ENCODE data around the gene PALMD.

PALMD gene, protein sequence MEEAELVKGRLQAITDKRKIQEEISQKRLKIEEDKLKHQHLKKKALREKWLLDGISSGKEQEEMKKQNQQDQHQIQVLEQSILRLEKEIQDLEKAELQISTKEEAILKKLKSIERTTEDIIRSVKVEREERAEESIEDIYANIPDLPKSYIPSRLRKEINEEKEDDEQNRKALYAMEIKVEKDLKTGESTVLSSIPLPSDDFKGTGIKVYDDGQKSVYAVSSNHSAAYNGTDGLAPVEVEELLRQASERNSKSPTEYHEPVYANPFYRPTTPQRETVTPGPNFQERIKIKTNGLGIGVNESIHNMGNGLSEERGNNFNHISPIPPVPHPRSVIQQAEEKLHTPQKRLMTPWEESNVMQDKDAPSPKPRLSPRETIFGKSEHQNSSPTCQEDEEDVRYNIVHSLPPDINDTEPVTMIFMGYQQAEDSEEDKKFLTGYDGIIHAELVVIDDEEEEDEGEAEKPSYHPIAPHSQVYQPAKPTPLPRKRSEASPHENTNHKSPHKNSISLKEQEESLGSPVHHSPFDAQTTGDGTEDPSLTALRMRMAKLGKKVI

DNA sequence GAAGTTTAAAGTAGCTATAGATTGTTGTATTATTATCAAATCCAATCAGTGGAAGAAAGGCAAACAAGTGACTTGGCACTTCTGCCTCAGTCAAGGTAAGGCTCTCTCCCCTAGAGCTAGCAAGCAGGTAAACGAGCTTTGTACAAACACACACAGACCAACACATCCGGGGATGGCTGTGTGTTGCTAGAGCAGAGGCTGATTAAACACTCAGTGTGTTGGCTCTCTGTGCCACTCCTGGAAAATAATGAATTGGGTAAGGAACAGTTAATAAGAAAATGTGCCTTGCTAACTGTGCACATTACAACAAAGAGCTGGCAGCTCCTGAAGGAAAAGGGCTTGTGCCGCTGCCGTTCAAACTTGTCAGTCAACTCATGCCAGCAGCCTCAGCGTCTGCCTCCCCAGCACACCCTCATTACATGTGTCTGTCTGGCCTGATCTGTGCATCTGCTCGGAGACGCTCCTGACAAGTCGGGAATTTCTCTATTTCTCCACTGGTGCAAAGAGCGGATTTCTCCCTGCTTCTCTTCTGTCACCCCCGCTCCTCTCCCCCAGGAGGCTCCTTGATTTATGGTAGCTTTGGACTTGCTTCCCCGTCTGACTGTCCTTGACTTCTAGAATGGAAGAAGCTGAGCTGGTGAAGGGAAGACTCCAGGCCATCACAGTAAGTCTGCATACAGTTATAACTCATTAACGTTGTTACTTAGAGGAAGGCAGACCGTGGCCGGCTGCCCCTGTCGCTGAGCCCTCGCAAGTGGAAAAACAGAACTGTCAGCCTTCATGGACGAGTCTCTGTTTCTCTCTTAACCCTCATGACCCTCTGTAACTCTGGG is at the start of gene PALMD:
TSS of gene PALMD (plus strand) at position 415 of the 833 bp plus-strand sequence. CDS start at position 620, 205 bp downstream.
- H3K36me3 Mint-ChIP-seq: no peaks in the 10 kb centered on the region
- H3K9me3 Mint-ChIP-seq (ENCODE audit: low read depth): no peaks in the 10 kb centered on the region
- peaks cover 9% of the 10 kb centered on the region for H3K27me3 Mint-ChIP-seq
- no peaks in the 10 kb centered on the region for H3K4me1 Mint-ChIP-seq (ENCODE audit: low read depth)
- no peak within 1 kb of the TSS for H3K4me3 Mint-ChIP-seq
- H3K27ac Mint-ChIP-seq: no peak within 1 kb of the TSS

GRCh38 chr1:99598738-99599411 is 47.0 kb upstream of the PALMD start:
- no peaks in the 10 kb centered on the region for H3K9me3 Mint-ChIP-seq (ENCODE audit: low read depth)
- H3K36me3 Mint-ChIP-seq: no peaks in the 10 kb centered on the region
- no peaks in the 10 kb centered on the region for H3K4me1 Mint-ChIP-seq (ENCODE audit: low read depth)
- peaks cover 4% of the 10 kb centered on the region for H3K27me3 Mint-ChIP-seq
- no peak overlapping the region for H3K27ac Mint-ChIP-seq
- no peak overlapping the region for H3K4me3 Mint-ChIP-seq

- Mint-ChIP-seq H3K4me3 (no peak overlapping the region), H3K4me1 (ENCODE audit: low read depth) (no peaks in the 10 kb centered on the region), H3K27me3 (peaks cover 4% of the 10 kb centered on the region), H3K27ac (no peak overlapping the region), H3K36me3 (no peaks in the 10 kb centered on the region), H3K9me3 (ENCODE audit: low read depth) (no peaks in the 10 kb centered on the region)
Observed at GRCh38 chr1:99599678-99600175, 46.2 kb upstream of the PALMD start.

DNA sequence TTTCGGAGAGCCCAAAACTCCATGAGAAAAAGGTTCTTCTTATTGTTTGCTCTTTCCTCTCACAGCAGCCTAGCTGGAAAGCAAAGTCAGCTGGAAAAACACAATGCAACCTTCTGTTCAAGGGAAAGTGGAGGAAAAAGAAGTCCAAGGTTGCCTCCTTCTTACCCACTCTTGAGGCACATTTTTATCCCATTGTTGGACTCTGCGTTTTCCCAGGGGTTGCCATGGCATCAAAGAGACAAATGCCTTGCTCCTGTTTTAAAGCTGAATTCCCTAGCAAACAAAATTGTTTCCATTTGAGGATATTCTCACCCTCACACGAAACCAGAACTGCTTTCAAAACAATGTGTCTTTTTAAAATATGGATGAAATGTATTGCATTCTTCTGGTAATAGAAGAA is 45.1 kb upstream of the PALMD start:
- no peaks in the 10 kb centered on the region for H3K9me3 Mint-ChIP-seq (ENCODE audit: low read depth)
- no peak overlapping the region for H3K27ac Mint-ChIP-seq
- peaks cover 4% of the 10 kb centered on the region for H3K27me3 Mint-ChIP-seq

GRCh38 chr1:99601208-99601607 is 44.7 kb upstream of the PALMD start:
- peaks cover 4% of the 10 kb centered on the region for H3K27me3 Mint-ChIP-seq
- no peak overlapping the region for H3K27ac Mint-ChIP-seq
- H3K36me3 Mint-ChIP-seq: no peaks in the 10 kb centered on the region
- H3K4me1 Mint-ChIP-seq (ENCODE audit: low read depth): no peaks in the 10 kb centered on the region
- H3K4me3 Mint-ChIP-seq: no peak overlapping the region
- H3K9me3 Mint-ChIP-seq (ENCODE audit: low read depth): no peaks in the 10 kb centered on the region

More for the DNA sequence above, 45.1 kb upstream of the PALMD start:
- no peaks in the 10 kb centered on the region for H3K4me1 Mint-ChIP-seq (ENCODE audit: low read depth)
- no peak overlapping the region for H3K4me3 Mint-ChIP-seq
- H3K36me3 Mint-ChIP-seq: no peaks in the 10 kb centered on the region

- Mint-ChIP-seq H3K4me1 (ENCODE audit: low read depth) (no peaks in the 10 kb centered on the region), H3K27ac (no peak overlapping the region), H3K9me3 (ENCODE audit: low read depth) (no peaks in the 10 kb centered on the region), H3K4me3 (no peak overlapping the region), H3K27me3 (peaks cover 4% of the 10 kb centered on the region), H3K36me3 (no peaks in the 10 kb centered on the region)
Observed at GRCh38 chr1:99601709-99602403, 44.1 kb upstream of the PALMD start.

DNA sequence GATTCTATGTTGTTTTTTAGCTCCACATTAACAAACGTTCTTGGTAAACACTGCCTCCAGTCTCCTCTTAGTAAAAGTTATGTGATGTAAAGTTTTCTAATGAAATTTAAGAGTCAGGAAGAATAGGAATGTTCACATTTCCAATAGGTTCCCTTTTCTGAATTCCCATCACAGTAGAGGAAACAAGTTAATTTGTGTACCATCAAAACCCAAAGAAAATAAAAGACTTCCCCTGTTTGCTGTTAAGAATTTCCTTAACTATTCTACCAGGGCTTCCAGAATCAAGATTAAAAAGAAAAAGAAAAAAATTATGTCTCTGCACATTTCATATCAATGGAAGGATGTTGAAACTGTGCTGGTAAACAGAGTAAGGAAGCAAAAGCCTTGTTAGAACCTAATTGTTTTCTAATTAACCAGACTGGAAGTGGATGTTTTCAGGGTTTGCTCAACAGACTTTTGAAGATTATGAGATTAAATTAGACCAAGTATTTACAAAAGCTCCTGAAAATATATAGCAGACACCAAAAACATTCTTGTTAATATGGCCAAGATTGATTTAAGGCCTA is 43.4 kb upstream of the PALMD start:
- peaks cover 2% of the 10 kb centered on the region for H3K27me3 Mint-ChIP-seq
- peaks cover under 1% of the 10 kb centered on the region for H3K9me3 Mint-ChIP-seq (ENCODE audit: low read depth)
- no peak overlapping the region for H3K4me3 Mint-ChIP-seq
- no peaks in the 10 kb centered on the region for H3K4me1 Mint-ChIP-seq (ENCODE audit: low read depth)
- H3K27ac Mint-ChIP-seq: no peak overlapping the region
- H3K36me3 Mint-ChIP-seq: no peaks in the 10 kb centered on the region

DNA sequence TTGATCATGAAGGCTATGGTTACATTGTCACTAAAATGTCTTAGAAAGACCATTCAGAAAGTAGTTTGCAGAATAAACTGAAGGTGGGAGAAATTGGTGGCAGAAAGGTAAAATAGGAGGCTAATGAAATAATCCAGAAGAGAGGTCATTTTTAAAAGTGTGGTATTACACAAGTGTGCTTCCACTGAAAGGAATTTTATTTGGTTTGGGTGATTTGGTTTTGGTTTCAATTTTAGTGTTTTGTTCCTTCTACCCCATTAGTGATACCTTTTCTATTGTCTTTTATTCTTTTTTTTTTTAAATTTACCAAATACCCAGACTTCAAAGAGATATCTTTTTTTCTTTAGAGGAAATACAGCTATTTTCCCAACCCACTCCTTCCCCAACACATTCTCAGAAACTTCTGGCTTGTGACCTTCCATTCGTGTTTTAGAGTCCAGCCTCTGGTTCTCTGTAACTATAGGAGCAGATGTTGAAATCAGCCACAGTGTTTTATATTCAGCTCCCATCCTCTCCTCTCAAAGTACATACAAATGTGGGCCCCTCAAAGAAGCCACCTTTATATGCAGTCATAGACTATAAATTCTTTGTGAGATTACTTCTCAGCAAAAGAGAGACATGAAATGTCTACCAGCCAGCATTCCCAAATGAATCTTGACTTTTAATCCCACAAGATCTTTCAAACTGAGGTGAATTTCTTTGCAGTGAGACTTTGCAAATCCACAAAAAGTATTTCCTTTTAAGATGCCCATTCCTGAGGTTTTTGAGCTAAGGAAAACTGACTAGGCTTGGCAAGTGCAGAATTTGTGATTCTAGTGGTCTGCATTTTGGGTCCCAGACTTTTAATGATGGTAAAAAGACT is 42.0 kb upstream of the PALMD start:
- Mint-ChIP-seq H3K27me3 (peaks cover 2% of the 10 kb centered on the region), H3K4me3 (no peak overlapping the region), H3K27ac (no peak overlapping the region), H3K4me1 (ENCODE audit: low read depth) (no peaks in the 10 kb centered on the region), H3K36me3 (no peaks in the 10 kb centered on the region), H3K9me3 (ENCODE audit: low read depth) (peaks cover 5% of the 10 kb centered on the region)

- no peaks in the 10 kb centered on the region for H3K36me3 Mint-ChIP-seq
- H3K4me3 Mint-ChIP-seq: no peak overlapping the region
- no peak overlapping the region for H3K27ac Mint-ChIP-seq
- H3K27me3 Mint-ChIP-seq: no peaks in the 10 kb centered on the region
- H3K4me1 Mint-ChIP-seq (ENCODE audit: low read depth): no peaks in the 10 kb centered on the region
- peaks cover 5% of the 10 kb centered on the region for H3K9me3 Mint-ChIP-seq (ENCODE audit: low read depth)
Observed at GRCh38 chr1:99606306-99606705, 39.6 kb upstream of the PALMD start.

DNA sequence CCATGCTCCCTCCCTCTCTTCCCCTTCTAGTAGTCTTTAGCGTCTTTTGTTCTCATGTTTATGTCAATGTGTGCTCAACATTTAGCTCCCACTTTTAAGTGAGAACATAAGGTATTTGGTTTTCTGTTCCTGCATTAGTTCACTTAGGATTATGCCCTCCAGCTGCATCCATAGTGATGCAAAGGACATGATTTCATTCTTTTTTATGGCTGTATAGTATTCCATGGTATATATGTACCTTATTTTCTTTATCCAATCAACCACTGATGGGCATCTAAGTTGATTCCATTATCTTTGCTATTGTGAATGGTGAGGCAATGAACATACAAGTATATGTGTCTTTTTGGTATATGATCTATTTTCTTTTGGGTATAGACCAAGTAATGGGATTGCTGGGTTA is 38.3 kb upstream of the PALMD start:
- Mint-ChIP-seq H3K27ac (no peak overlapping the region), H3K4me3 (no peak overlapping the region), H3K4me1 (ENCODE audit: low read depth) (no peaks in the 10 kb centered on the region), H3K9me3 (ENCODE audit: low read depth) (peaks cover 5% of the 10 kb centered on the region), H3K36me3 (no peaks in the 10 kb centered on the region), H3K27me3 (peaks cover 3% of the 10 kb centered on the region)

GRCh38 chr1:99608058-99608457 is 37.9 kb upstream of the PALMD start:
- Mint-ChIP-seq H3K36me3 (no peaks in the 10 kb centered on the region), H3K27me3 (peaks cover 3% of the 10 kb centered on the region), H3K4me1 (ENCODE audit: low read depth) (no peaks in the 10 kb centered on the region), H3K4me3 (no peak overlapping the region), H3K27ac (no peak overlapping the region), H3K9me3 (ENCODE audit: low read depth) (peaks cover 5% of the 10 kb centered on the region)

DNA sequence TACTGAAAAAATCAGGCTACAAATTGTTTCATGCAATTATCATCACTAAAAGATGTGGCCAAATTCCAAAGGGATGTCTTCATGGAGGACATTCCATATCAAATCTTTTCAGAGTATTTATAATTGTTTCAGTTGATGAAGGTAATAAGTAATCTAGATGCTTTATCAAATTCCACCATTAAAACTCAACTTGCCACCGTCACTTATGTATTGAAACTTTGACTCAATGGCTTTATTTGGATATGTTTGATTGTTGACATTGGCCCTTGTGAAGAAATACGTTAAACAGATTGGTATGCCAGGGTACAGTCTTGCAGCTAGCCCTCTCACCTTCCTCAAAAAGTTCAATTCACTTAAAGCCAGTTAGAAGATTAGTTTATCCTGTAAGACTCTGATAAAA is 32.2 kb upstream of the PALMD start:
- H3K27me3 Mint-ChIP-seq: peaks cover 5% of the 10 kb centered on the region
- no peaks in the 10 kb centered on the region for H3K9me3 Mint-ChIP-seq (ENCODE audit: low read depth)
- no peak overlapping the region for H3K27ac Mint-ChIP-seq
- H3K36me3 Mint-ChIP-seq: no peaks in the 10 kb centered on the region
- no peaks in the 10 kb centered on the region for H3K4me1 Mint-ChIP-seq (ENCODE audit: low read depth)
- no peak overlapping the region for H3K4me3 Mint-ChIP-seq

DNA sequence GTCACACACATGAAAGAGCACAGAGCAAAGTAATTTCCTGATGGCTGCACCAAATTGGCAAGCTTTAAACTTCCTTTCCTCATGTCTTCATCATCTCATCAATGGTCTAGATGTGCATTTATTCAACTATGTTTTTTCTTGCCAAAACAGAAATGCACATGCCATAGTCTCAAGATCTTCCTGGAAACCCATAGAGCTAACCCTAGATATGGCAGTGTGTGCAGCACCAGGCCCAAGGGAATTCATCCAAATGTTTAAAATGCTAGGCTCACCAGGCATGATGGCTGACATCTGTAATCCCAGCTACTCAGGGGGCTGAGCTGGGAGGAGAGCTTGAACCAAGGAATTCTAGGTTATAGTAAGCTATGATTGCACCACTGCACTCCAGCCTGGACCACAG is 31.2 kb upstream of the PALMD start:
- H3K4me1 Mint-ChIP-seq (ENCODE audit: low read depth): no peaks in the 10 kb centered on the region
- peaks cover 5% of the 10 kb centered on the region for H3K27me3 Mint-ChIP-seq
- H3K4me3 Mint-ChIP-seq: no peak overlapping the region
- H3K36me3 Mint-ChIP-seq: no peaks in the 10 kb centered on the region
- no peak overlapping the region for H3K27ac Mint-ChIP-seq
- no peaks in the 10 kb centered on the region for H3K9me3 Mint-ChIP-seq (ENCODE audit: low read depth)
